ENCODE measurements around the gene NGB. TPM values are rescaled to one million over a fixed set of nuclear protein-coding genes. Genes with fewer than 3 reads are reported as not detected.

Gene NGB
- total and polyA plus RNA-seq, 9 of the 15 experiments (the other 6 are each of a cell fraction or from before 2014, with no cell fraction given): not detected

DNA sequence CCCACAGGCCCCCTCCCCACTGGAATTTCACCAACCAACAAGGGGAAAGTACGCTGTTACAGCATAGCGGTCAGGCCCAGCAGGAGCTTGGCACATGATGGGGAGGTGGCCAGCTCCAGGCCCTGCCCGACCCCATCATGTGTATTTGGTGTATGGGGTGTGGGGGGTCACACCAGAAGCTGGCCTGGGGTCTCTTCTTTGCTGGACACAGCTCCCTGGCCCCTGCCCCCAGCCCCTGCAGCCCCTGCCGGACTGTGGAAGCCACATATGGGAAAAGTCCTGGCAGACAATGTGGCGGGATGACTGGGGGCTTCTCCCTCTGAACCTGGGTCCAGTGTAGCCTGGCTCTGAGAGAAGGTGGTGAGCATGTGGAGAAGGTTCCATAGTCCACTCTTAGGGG lies 12.4 kb downstream of the NGB start (continued):
- TF ChIP-seq ZBTB5 (IDR thresholded peaks at IDR 0.05): no peak
- no peak for TF ChIP-seq POU5F1 (IDR thresholded peaks at IDR 0.05; ENCODE audit: borderline replicate concordance, low read depth, low read length, partially characterized antibody)
- no peak for TF ChIP-seq THAP7 (CRISPR knock-in tag; IDR thresholded peaks at IDR 0.05)
- no peak for TF ChIP-seq ZNF3 (CRISPR knock-in tag; IDR thresholded peaks at IDR 0.05)
- no peak for TF ChIP-seq DEAF1 (CRISPR knock-in tag; IDR thresholded peaks at IDR 0.05)

- H3K9ac ChIP-seq (ENCODE audit: insufficient read depth in 1 of 2, low read depth in 2 of 2, low read length in 2 of 2): no peak overlapping the region
- no TSS peak for BruUV-seq (replicated peaks)
- H3K4me3 ChIP-seq: no peak overlapping the region
- H3K4me1 ChIP-seq (replicated peaks in 1 of 2; ENCODE audit: control insufficient read depth in 2 of 2, insufficient read depth in 2 of 2, low read length in 2 of 2): no peaks in the 10 kb centered on the region
- no peak overlapping the region for H3K4me2 ChIP-seq (ENCODE audit: insufficient read depth, low read length)
- in situ Hi-C loops (cut with MboI) (no loop called here), intact Hi-C loops (cut with micrococcal nuclease) (no loop called here)
- ChIA-PET POLR2A (no interaction called here), CTCF (ENCODE audit: low intra/inter-chr PET ratio) (no interaction called here)
- no peak overlapping the region for H2AFZ ChIP-seq (ENCODE audit: low read depth, low read length)
- FAIRE-seq (no peak), DNase-seq (ENCODE audit: extremely low read depth in 1 of 4, low spot score in 3 of 4) (no peak), ATAC-seq (no peak)
- H3K79me2 ChIP-seq (ENCODE audit: control insufficient read depth, insufficient read depth, low read length): no peaks in the 10 kb centered on the region
- no peaks in the 10 kb centered on the region for H3K9me3 ChIP-seq (replicated peaks; ENCODE audit: control insufficient read depth, insufficient read depth, low read depth, low read length)
- WGBS (ENCODE audit: insufficient coverage, low coverage, missing lambda C conversion rate): 17% methylated on average over 2 of the region's 10 CpGs
- H3K27me3 ChIP-seq (ENCODE audit: control insufficient read depth in 2 of 2, insufficient read depth in 2 of 2, low read length in 2 of 2): peaks cover 0 to 55% of the 10 kb centered on the region in 2 experiments; a peak in 3 of 5 replicates
- H3K27ac ChIP-seq (ENCODE audit: extremely low read depth, low read depth, low read length): no peak overlapping the region
- no peaks in the 10 kb centered on the region; the same call in 1 of the 2 replicates for H4K20me1 ChIP-seq (replicated peaks; ENCODE audit: control insufficient read depth, insufficient read depth, low read length)
- H3K36me3 ChIP-seq (ENCODE audit: control insufficient read depth, insufficient read depth, low read length): no peaks in the 10 kb centered on the region
- H3K9me1 ChIP-seq (ENCODE audit: control insufficient read depth, insufficient read depth, low read length): no peaks in the 10 kb centered on the region
- TF ChIP-seq LARP7 (IDR thresholded peaks at IDR 0.05) (no peak), MIER1 (IDR thresholded peaks at IDR 0.05; ENCODE audit: low read depth) (no peak), POLR2H (tag; IDR thresholded peaks at IDR 0.05; ENCODE audit: low read depth) (no peak), E2F5 (CRISPR knock-in tag; IDR thresholded peaks at IDR 0.05) (no peak), SUPT5H (IDR thresholded peaks at IDR 0.05) (no peak), ZNF551 (CRISPR knock-in tag; IDR thresholded peaks at IDR 0.05) (no peak), RBM34 (IDR thresholded peaks at IDR 0.05; ENCODE audit: borderline replicate concordance, insufficient read depth, low read length) (no peak), CHD1 (IDR thresholded peaks at IDR 0.05; ENCODE audit: low read length) (no peak), ZNF3 (CRISPR knock-in tag; IDR thresholded peaks at IDR 0.05) (no peak), GTF2F1 (IDR thresholded peaks at IDR 0.05; ENCODE audit: low read depth, low read length) (no peak)
- TF ChIP-seq, protein P1, sequence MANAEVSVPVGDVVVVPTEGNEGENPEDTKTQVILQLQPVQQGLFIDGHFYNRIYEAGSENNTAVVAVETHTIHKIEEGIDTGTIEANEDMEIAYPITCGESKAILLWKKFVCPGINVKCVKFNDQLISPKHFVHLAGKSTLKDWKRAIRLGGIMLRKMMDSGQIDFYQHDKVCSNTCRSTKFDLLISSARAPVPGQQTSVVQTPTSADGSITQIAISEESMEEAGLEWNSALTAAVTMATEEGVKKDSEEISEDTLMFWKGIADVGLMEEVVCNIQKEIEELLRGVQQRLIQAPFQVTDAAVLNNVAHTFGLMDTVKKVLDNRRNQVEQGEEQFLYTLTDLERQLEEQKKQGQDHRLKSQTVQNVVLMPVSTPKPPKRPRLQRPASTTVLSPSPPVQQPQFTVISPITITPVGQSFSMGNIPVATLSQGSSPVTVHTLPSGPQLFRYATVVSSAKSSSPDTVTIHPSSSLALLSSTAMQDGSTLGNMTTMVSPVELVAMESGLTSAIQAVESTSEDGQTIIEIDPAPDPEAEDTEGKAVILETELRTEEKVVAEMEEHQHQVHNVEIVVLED (CRISPR knock-in tag; IDR thresholded peaks at IDR 0.05): no peak
Observed at GRCh38 chr14:77257700-77258099, 13.3 kb downstream of the NGB start.
